OCI-LY3 (cell line): ENCODE data around the gene IL17B.
A peak's percentile ranks its signal among the peaks of the same experiment; 100 is the strongest.

Experiments
- H2AFZ ChIP-seq: fragments of 200-600, 300-600 bp; shearing (Covaris generic); 2 replicates; pipeline ENCODE4 v1.6.0; 2014; ENCODE audit warnings: antibody characterized with exemption, low read depth, low read length
- H3K27ac ChIP-seq: fragments of 200-600, 300-600 bp; sonication (generic); 2 replicates; pipeline ENCODE4 v1.5.1; 2014; ENCODE audit warnings: mild to moderate bottlenecking, low read length, moderate library complexity, mixed read lengths
- H3K27me3 ChIP-seq: fragments of 200-600, 300-600 bp; sonication (generic); 2 replicates; pipeline ENCODE4 v1.6.1; 2014; ENCODE audit warnings: low read depth, low read length, mixed read lengths
- H3K36me3 ChIP-seq: fragments of 200-600, 300-600 bp; sonication (generic); replicated peaks from 2 replicates; pipeline ENCODE3; 2014; ENCODE audit warnings: low read depth, low read length, mixed read lengths
- H3K4me1 ChIP-seq: fragments of 300-600, 200-600 bp; sonication (generic); 2 replicates; pipeline ENCODE4 v1.6.1; 2014; ENCODE audit warnings: low read length, mixed read lengths
- H3K4me2 ChIP-seq: fragments of 200-600, 300-600 bp; sonication (generic); 2 replicates; pipeline ENCODE4 v1.6.1; 2014; ENCODE audit warnings: low read length, mixed read lengths
- H3K4me3 ChIP-seq: fragments of 300-600, 200-600 bp; sonication (generic); 2 replicates; pipeline ENCODE4 v1.5.1; 2014; ENCODE audit warnings: antibody characterized with exemption, mild to moderate bottlenecking, low read length, moderate library complexity
- H3K79me2 ChIP-seq: fragments of 300-600, 200-600 bp; shearing (Covaris generic); 2 replicates; pipeline ENCODE4 v1.6.1; 2014; ENCODE audit warnings: mild to moderate bottlenecking, low read length, mixed read lengths
- H3K9ac ChIP-seq: fragments of 300-600, 200-600 bp; shearing (Covaris generic); 2 replicates; pipeline ENCODE4 v1.6.0; 2014; ENCODE audit warnings: mild to moderate bottlenecking, low read length, moderate library complexity
- H3K9me3 ChIP-seq: fragments of 200-600, 300-600 bp; shearing (Covaris generic); 2 replicates; pipeline ENCODE4 v1.6.1; 2014; ENCODE audit warnings: low read length, mixed read lengths; ENCODE audit not compliant: insufficient read depth
- H4K20me1 ChIP-seq: fragments of 200-600, 300-600 bp; sonication (generic); 2 replicates; pipeline ENCODE4 v1.6.1; 2016; ENCODE audit warnings: low read length, mixed read lengths; ENCODE audit not compliant: insufficient read depth
- CTCF ChIP-seq: fragments of 200-600, 300-600 bp; sonication (generic); IDR thresholded peaks from 2 replicates; pipeline ENCODE4 v1.5.1; 2014; ENCODE audit warnings: antibody characterized with exemption, low read length, low read depth
- EZH2phosphoT487 ChIP-seq: fragments of 200-600 bp; shearing (Covaris generic); IDR thresholded peaks from 2 replicates; pipeline ENCODE4 v1.6.1; 2018; ENCODE audit warnings: antibody characterized with exemption, mixed run types, low read depth

IL17B gene

GRCh38 chr5:149367249-149367971 is 11.7 kb downstream of the IL17B start:
- Histone ChIP-seq H3K4me1 (peaks cover 4% of the 10 kb centered on the region; the same call in 1 of the 2 replicates), H3K27me3 (no peaks in the 10 kb centered on the region), H4K20me1 (no peaks in the 10 kb centered on the region), H3K4me3 (no peak overlapping the region), H3K4me2 (peak overlapping the region; percentile 36), H3K36me3 (no peaks in the 10 kb centered on the region), H2AFZ (no peak overlapping the region), H3K9me3 (no peaks in the 10 kb centered on the region), H3K27ac (no peak overlapping the region), H3K9ac (no peak overlapping the region), H3K79me2 (no peaks in the 10 kb centered on the region)
- TF ChIP-seq CTCF (peak; percentile 68), EZH2phosphoT487 (no peak)

GRCh38 chr5:149366169-149366729 is 12.8 kb downstream of the IL17B start:
- Histone ChIP-seq H3K4me1 (peaks cover 4% of the 10 kb centered on the region; the same call in 1 of the 2 replicates), H4K20me1 (no peaks in the 10 kb centered on the region), H3K4me2 (no peak overlapping the region), H2AFZ (no peak overlapping the region), H3K27ac (no peak overlapping the region), H3K79me2 (no peaks in the 10 kb centered on the region), H3K9ac (no peak overlapping the region), H3K27me3 (no peaks in the 10 kb centered on the region), H3K4me3 (no peak overlapping the region), H3K9me3 (no peaks in the 10 kb centered on the region), H3K36me3 (no peaks in the 10 kb centered on the region)
- TF ChIP-seq EZH2phosphoT487 (no peak), CTCF (no peak)

GRCh38 chr5:149365418-149365817 is 13.7 kb downstream of the IL17B start:
- no peak overlapping the region for H3K27ac ChIP-seq
- H3K4me1 ChIP-seq, result peaks cover 4% of the 10 kb centered on the region; the same call in 1 of the 2 replicates
- H3K4me2 ChIP-seq, result no peak overlapping the region
- no peaks in the 10 kb centered on the region for H3K9me3 ChIP-seq
- H3K4me3 ChIP-seq, result no peak overlapping the region
- no peaks in the 10 kb centered on the region for H3K79me2 ChIP-seq
- no peak overlapping the region for H3K9ac ChIP-seq
- H3K36me3 ChIP-seq, result no peaks in the 10 kb centered on the region
- H4K20me1 ChIP-seq, result no peaks in the 10 kb centered on the region
- H2AFZ ChIP-seq, result no peak overlapping the region
- TF ChIP-seq CTCF (no peak), EZH2phosphoT487 (no peak)
- no peaks in the 10 kb centered on the region for H3K27me3 ChIP-seq

- Histone ChIP-seq H3K27me3 (no peaks in the 10 kb centered on the region), H2AFZ (no peak overlapping the region), H4K20me1 (no peaks in the 10 kb centered on the region), H3K36me3 (no peaks in the 10 kb centered on the region), H3K9me3 (no peaks in the 10 kb centered on the region), H3K4me3 (no peak overlapping the region), H3K79me2 (no peaks in the 10 kb centered on the region), H3K4me2 (no peak overlapping the region), H3K9ac (no peak overlapping the region), H3K4me1 (peaks cover 4% of the 10 kb centered on the region; the same call in 1 of the 2 replicates), H3K27ac (no peak overlapping the region)
- TF ChIP-seq EZH2phosphoT487, result no peak
- no peak for TF ChIP-seq CTCF
These were observed 14.4 kb downstream of the IL17B start for GRCh38 chr5:149364719-149365118.
